ENCODE measurements around the gene POLR2M. TPM values are rescaled to one million over a fixed set of nuclear protein-coding genes. Genes with fewer than 3 reads are reported as not detected.

POLR2M gene
- total and polyA plus RNA-seq, 4 donors: 102 to 246 (median 178) TPM

DNA sequence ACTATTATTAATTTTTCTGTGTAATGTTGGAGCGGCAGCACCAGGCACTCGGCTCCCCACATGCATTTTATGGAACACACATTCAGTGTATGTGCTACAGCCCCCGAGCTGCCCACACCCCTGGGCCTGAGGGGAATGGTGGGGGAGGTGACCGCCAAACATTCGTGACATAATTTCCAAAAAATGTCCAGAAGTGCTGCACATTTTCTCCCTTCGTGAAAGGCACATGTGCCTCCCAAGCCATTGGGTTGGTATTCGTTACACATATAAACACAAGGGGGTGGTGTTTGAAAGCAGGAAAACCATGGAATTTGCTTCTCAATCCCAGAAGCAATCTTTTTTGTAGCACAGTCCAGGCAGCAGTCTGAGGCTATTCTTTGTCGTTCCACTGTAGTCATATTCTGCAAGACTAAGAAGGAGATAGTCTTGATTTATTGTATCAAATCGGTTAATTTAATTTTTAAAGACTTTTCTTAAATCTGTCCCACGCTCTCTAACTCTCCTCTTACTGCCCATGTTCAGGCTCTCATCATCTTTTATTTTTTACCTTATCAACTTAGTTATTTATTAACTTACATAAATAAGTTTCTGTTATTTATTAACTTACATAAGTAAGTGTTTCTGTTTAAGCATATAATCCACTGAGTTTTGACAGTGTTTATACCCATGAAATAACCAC is 39.2 kb upstream of the POLR2M start:
- H3K36me3 ChIP-seq (ENCODE audit: control insufficient read depth in 1 of 2, insufficient read depth in 2 of 2, low read length in 1 of 2): no peaks in the 10 kb centered on the region
- H3K4me1 ChIP-seq (ENCODE audit: control insufficient read depth in 1 of 2, insufficient read depth in 2 of 2, low read length in 2 of 2): peaks cover 0 to 2% of the 10 kb centered on the region in 2 donors
- DNase-seq (no peak), ATAC-seq (ENCODE audit: low FRiP score) (peak; percentile 87)
- intact Hi-C loops (cut with DNase I): loop anchor here (2.0 to 10.0 kb wide), 5 partner anchors 39 to 397 kb away; partner anchors contain the start of genes POLR2M (in 2 of the 2) and ALDH1A2 (in 1 of the 2)
- 3 to 7% methylated on average over 10 of the region's 10 CpGs for WGBS, 2 donors
- no peak overlapping the region for H3K4me3 ChIP-seq (ENCODE audit: low read length in 2 of 2)
- no peaks in the 10 kb centered on the region for H3K27me3 ChIP-seq (ENCODE audit: control insufficient read depth in 1 of 2, insufficient read depth in 2 of 2, low read length in 1 of 2)
- H3K27ac ChIP-seq (ENCODE audit: low read depth in 1 of 2, low read length in 2 of 2): peak overlapping the region in 1 of 2 donors; percentile 12
- H3K9me3 ChIP-seq (ENCODE audit: control insufficient read depth, low read length): no peaks in the 10 kb centered on the region

DNA sequence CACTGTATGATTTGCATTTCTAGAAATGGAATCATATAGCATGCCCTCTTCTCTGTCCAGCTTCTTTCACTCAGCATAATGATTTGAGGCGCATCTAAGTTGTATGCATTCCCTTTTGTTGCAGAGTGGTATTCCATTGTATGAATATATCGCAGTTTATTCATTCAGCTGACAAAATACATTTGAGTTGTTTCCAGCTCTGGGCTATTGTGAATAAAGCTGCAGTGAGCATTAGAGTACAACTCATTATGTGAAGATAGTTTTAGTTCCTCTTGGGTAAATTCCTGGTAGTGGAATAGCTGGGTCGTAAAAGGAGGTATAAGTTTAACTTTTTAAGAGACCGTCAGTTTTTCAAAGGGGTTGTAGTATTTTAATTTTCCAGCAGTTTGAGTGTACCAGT is 38.5 kb upstream of the POLR2M start:
- H3K27ac ChIP-seq (ENCODE audit: low read depth in 1 of 2, low read length in 2 of 2): no peak overlapping the region
- H3K4me1 ChIP-seq (ENCODE audit: control insufficient read depth in 1 of 2, insufficient read depth in 2 of 2, low read length in 2 of 2): peaks cover 0 to 2% of the 10 kb centered on the region in 2 donors
- H3K9me3 ChIP-seq (ENCODE audit: control insufficient read depth, low read length): no peaks in the 10 kb centered on the region
- H3K4me3 ChIP-seq (ENCODE audit: low read length in 2 of 2): no peak overlapping the region
- DNase-seq: no peak
- 76 to 83% methylated on average over 4 of the region's 4 CpGs for WGBS, 2 donors
- H3K36me3 ChIP-seq (ENCODE audit: control insufficient read depth in 1 of 2, insufficient read depth in 2 of 2, low read length in 1 of 2): no peaks in the 10 kb centered on the region
- intact Hi-C loops (cut with DNase I): loop anchor here (5.0 to 10.0 kb wide), 3 partner anchors 39 to 397 kb away; partner anchors contain the start of genes ALDH1A2 (in 1 of the 2) and POLR2M (in 1 of the 2)
- no peaks in the 10 kb centered on the region for H3K27me3 ChIP-seq (ENCODE audit: control insufficient read depth in 1 of 2, insufficient read depth in 2 of 2, low read length in 1 of 2)
- ATAC-seq (ENCODE audit: low FRiP score): no peak

- ATAC-seq (ENCODE audit: low FRiP score) (no peak), DNase-seq (no peak)
- H3K9me3 ChIP-seq (ENCODE audit: control insufficient read depth, low read length): no peaks in the 10 kb centered on the region
- intact Hi-C loops (cut with DNase I): loop anchor here in 1 of 2 donors (5.0 kb wide), 1 partner anchor 51 kb away; no protein-coding TSS in a partner anchor
- H3K27me3 ChIP-seq (ENCODE audit: control insufficient read depth in 1 of 2, insufficient read depth in 2 of 2, low read length in 1 of 2): no peaks in the 10 kb centered on the region
- no peaks in the 10 kb centered on the region for H3K36me3 ChIP-seq (ENCODE audit: control insufficient read depth in 1 of 2, insufficient read depth in 2 of 2, low read length in 1 of 2)
- peaks cover 0 to 3% of the 10 kb centered on the region in 2 donors for H3K4me1 ChIP-seq (ENCODE audit: control insufficient read depth in 1 of 2, insufficient read depth in 2 of 2, low read length in 2 of 2)
- H3K4me3 ChIP-seq (ENCODE audit: low read length in 2 of 2): no peak overlapping the region
- no peak overlapping the region for H3K27ac ChIP-seq (ENCODE audit: low read depth in 1 of 2, low read length in 2 of 2)
- 0 to 1% methylated on average over 1 of the region's 1 CpG for WGBS, 2 donors
Observed at GRCh38 chr15:57671636-57672035, 34.9 kb upstream of the POLR2M start.

GRCh38 chr15:57675481-57676181 is 30.9 kb upstream of the POLR2M start:
- intact Hi-C loops (cut with DNase I): no loop called here
- no peak overlapping the region for H3K4me3 ChIP-seq (ENCODE audit: low read length in 2 of 2)
- no peaks in the 10 kb centered on the region for H3K9me3 ChIP-seq (ENCODE audit: control insufficient read depth, low read length)
- H3K27me3 ChIP-seq (ENCODE audit: control insufficient read depth in 1 of 2, insufficient read depth in 2 of 2, low read length in 1 of 2): no peaks in the 10 kb centered on the region
- no peaks in the 10 kb centered on the region for H3K36me3 ChIP-seq (ENCODE audit: control insufficient read depth in 1 of 2, insufficient read depth in 2 of 2, low read length in 1 of 2)
- DNase-seq (no peak), ATAC-seq (ENCODE audit: low FRiP score) (no peak)
- H3K27ac ChIP-seq (ENCODE audit: low read depth in 1 of 2, low read length in 2 of 2): no peak overlapping the region
- WGBS, 2 donors: 85% methylated on average over 9 of the region's 9 CpGs
- peaks cover 0 to 5% of the 10 kb centered on the region in 2 donors for H3K4me1 ChIP-seq (ENCODE audit: control insufficient read depth in 1 of 2, insufficient read depth in 2 of 2, low read length in 2 of 2)

DNA sequence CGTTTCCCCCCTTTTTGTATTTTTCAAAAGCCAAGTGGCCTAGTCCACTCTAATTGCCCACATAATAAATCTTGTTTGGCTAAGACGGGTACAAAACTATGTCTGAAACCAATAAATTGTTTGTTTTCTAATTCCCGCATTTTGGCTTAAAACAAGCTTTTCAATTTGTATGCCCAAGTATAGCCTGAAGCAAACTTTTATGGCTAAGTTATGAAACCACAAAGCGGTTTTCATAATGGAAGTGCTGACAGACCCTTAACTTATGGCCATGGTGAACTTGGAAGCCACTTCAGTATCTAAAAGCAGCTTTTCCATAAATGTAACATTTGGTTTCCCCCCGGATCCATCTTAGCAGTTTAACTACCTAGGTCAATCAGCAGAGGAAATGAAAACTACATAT is 29.9 kb upstream of the POLR2M start:
- Histone ChIP-seq H3K4me1 (ENCODE audit: control insufficient read depth in 1 of 2, insufficient read depth in 2 of 2, low read length in 2 of 2) (peaks cover 0 to 5% of the 10 kb centered on the region in 2 donors), H3K36me3 (ENCODE audit: control insufficient read depth in 1 of 2, insufficient read depth in 2 of 2, low read length in 1 of 2) (no peaks in the 10 kb centered on the region), H3K4me3 (ENCODE audit: low read length in 2 of 2) (no peak overlapping the region), H3K27me3 (ENCODE audit: control insufficient read depth in 1 of 2, insufficient read depth in 2 of 2, low read length in 1 of 2) (no peaks in the 10 kb centered on the region), H3K27ac (ENCODE audit: low read depth in 1 of 2, low read length in 2 of 2) (no peak overlapping the region), H3K9me3 (ENCODE audit: control insufficient read depth, low read length) (no peaks in the 10 kb centered on the region)
- no peak for DNase-seq
- no peak for ATAC-seq (ENCODE audit: low FRiP score)
- WGBS, 2 donors: 90 to 94% methylated on average over 5 of the region's 5 CpGs
- intact Hi-C loops (cut with DNase I): no loop called here

- Histone ChIP-seq H3K36me3 (ENCODE audit: control insufficient read depth in 1 of 2, insufficient read depth in 2 of 2, low read length in 1 of 2) (no peaks in the 10 kb centered on the region), H3K9me3 (ENCODE audit: control insufficient read depth, low read length) (no peaks in the 10 kb centered on the region), H3K27ac (ENCODE audit: low read depth in 1 of 2, low read length in 2 of 2) (no peak overlapping the region), H3K27me3 (ENCODE audit: control insufficient read depth in 1 of 2, insufficient read depth in 2 of 2, low read length in 1 of 2) (no peaks in the 10 kb centered on the region), H3K4me3 (ENCODE audit: low read length in 2 of 2) (no peak overlapping the region), H3K4me1 (ENCODE audit: control insufficient read depth in 1 of 2, insufficient read depth in 2 of 2, low read length in 2 of 2) (peaks cover 0 to 5% of the 10 kb centered on the region in 2 donors)
- intact Hi-C loops (cut with DNase I): no loop called here
- 88 to 90% methylated on average over 3 of the region's 3 CpGs for WGBS, 2 donors
- no peak for DNase-seq
- no peak for ATAC-seq (ENCODE audit: low FRiP score)
Observed at GRCh38 chr15:57677204-57677603, 29.3 kb upstream of the POLR2M start.

- WGBS, 2 donors: 44 to 61% methylated on average over 1 of the region's 1 CpG
- Histone ChIP-seq H3K36me3 (ENCODE audit: control insufficient read depth in 1 of 2, insufficient read depth in 2 of 2, low read length in 1 of 2) (no peaks in the 10 kb centered on the region), H3K9me3 (ENCODE audit: control insufficient read depth, low read length) (no peaks in the 10 kb centered on the region), H3K27ac (ENCODE audit: low read depth in 1 of 2, low read length in 2 of 2) (peak overlapping the region; percentile 38 to 64), H3K27me3 (ENCODE audit: control insufficient read depth in 1 of 2, insufficient read depth in 2 of 2, low read length in 1 of 2) (no peaks in the 10 kb centered on the region), H3K4me3 (ENCODE audit: low read length in 2 of 2) (peak overlapping the region in 1 of 2 donors; percentile 38), H3K4me1 (ENCODE audit: control insufficient read depth in 1 of 2, insufficient read depth in 2 of 2, low read length in 2 of 2) (peaks cover 0 to 7% of the 10 kb centered on the region in 2 donors)
- ATAC-seq (ENCODE audit: low FRiP score) (peak; percentile 72), DNase-seq (peak in 1 of 2 donors; percentile 51)
- intact Hi-C loops (cut with DNase I): no loop called here
Observed at GRCh38 chr15:57680021-57680420, 26.5 kb upstream of the POLR2M start.

DNA sequence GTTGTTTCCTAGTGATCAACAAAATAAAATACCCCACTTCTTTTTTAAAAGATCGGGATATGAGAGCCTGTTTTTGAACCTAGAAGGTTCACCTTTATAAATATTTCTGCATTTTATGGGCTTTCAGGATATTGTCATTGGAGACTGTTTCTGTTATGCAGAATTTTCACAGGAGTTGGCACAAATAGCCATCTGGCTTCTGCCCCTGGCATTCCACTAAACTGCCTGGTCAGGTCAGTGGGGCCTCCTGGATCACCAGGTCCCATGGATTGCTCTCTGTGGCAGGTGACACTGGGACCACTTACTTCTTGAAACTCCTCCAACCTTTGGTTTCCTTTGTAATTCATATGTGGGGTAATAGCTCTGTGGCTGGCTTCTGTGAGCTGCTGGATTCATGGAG is 25.5 kb upstream of the POLR2M start:
- DNase-seq: no peak
- Histone ChIP-seq H3K27me3 (ENCODE audit: control insufficient read depth in 1 of 2, insufficient read depth in 2 of 2, low read length in 1 of 2) (no peaks in the 10 kb centered on the region), H3K9me3 (ENCODE audit: control insufficient read depth, low read length) (no peaks in the 10 kb centered on the region), H3K4me1 (ENCODE audit: control insufficient read depth in 1 of 2, insufficient read depth in 2 of 2, low read length in 2 of 2) (peaks cover 0 to 9% of the 10 kb centered on the region in 2 donors), H3K27ac (ENCODE audit: low read depth in 1 of 2, low read length in 2 of 2) (peak overlapping the region in 1 of 2 donors; percentile 38), H3K4me3 (ENCODE audit: low read length in 2 of 2) (no peak overlapping the region), H3K36me3 (ENCODE audit: control insufficient read depth in 1 of 2, insufficient read depth in 2 of 2, low read length in 1 of 2) (no peaks in the 10 kb centered on the region)
- intact Hi-C loops (cut with DNase I): no loop called here
- no peak for ATAC-seq (ENCODE audit: low FRiP score)
- WGBS, 2 donors: 73 to 79% methylated on average over 1 of the region's 1 CpG
